Activated naive CD8-positive, alpha-beta T cell treated with anti-CD3 and anti-CD28 coated beads for 36 hours (primary cell): ENCODE results near the gene TMIE. TPM values are rescaled to one million over a fixed set of nuclear protein-coding genes. Genes with fewer than 3 reads are reported as not detected.

ENCODE experiments used
- DNase-seq: peaks from one replicate; pipeline ENCODE4 v3.0.0; 2021
- H3K27ac Mint-ChIP-seq: one replicate; pipeline ENCODE4 v1.8.0; 2022; ENCODE audit warnings: mild to moderate bottlenecking, moderate library complexity, mixed read lengths
- H3K27me3 Mint-ChIP-seq: one replicate; pipeline ENCODE4 v1.8.0; 2022; ENCODE audit warnings: mild to moderate bottlenecking, mixed read lengths
- H3K36me3 Mint-ChIP-seq: one replicate; pipeline ENCODE4 v1.8.0; 2021; ENCODE audit warnings: mild to moderate bottlenecking, mixed read lengths
- H3K4me1 Mint-ChIP-seq: one replicate; pipeline ENCODE4 v1.8.0; 2021; ENCODE audit warnings: mixed read lengths
- H3K4me3 Mint-ChIP-seq: one replicate; pipeline ENCODE4 v1.8.0; 2022; ENCODE audit warnings: mild to moderate bottlenecking, moderate library complexity, mixed read lengths
- H3K9me3 Mint-ChIP-seq: one replicate; pipeline ENCODE4 v1.8.0; 2022; ENCODE audit warnings: mixed read lengths
- total RNA-seq, 2 experiments: library from RNA; stranded (reverse); gene quantifications; one replicate each; pipeline ENCODE4 v1.2.3, GENCODE V29; 2021

The TMIE gene
- total RNA-seq, 2 experiments from 2014 or later: 0.41 to 0.42 TPM

DNA sequence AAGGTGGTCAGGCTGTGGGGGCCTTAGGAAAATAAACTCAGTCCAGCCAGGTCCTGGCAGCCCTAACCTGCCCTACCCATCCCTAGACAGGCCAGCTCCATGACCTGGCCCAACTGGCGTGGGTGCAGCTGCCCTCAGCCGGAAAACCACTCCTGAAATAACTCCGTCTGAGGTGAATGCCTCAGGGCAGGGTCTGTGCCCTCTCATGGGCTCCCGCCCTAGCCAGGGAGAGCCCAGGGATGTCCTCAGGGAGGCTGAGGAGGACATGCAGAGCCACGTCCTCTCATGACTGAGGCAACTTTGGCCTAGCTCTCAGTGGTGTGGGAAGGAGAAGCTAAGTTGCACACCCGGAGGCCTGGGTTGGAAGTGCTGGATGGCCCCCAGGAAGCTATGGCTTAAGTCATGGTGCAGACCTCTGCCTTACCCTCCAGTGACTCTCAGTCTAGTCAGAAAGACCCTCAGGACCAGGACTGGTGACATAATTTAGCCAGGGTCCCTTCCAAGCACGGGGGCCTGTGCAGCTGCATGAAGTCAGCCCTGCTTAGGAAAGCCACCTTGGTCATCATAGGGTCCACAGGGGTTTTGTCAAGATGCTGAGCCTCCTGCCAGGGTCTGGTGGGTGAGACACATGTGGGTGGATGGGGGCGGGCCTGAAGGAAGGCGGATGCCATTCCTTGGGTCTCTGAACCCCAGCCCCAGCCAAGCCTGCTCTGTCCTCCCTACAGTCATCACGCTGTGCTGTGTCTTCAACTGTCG is 7.4 kb downstream of the TMIE start:
- no peak for DNase-seq
- Mint-ChIP-seq H3K4me3 (no peak overlapping the region), H3K4me1 (no peaks in the 10 kb centered on the region), H3K36me3 (no peaks in the 10 kb centered on the region), H3K27ac (no peak overlapping the region), H3K9me3 (no peaks in the 10 kb centered on the region), H3K27me3 (no peaks in the 10 kb centered on the region)

- H3K27me3 Mint-ChIP-seq: no peaks in the 10 kb centered on the region
- no peaks in the 10 kb centered on the region for H3K9me3 Mint-ChIP-seq
- no peaks in the 10 kb centered on the region for H3K36me3 Mint-ChIP-seq
- H3K4me1 Mint-ChIP-seq: no peaks in the 10 kb centered on the region
- no peak overlapping the region for H3K4me3 Mint-ChIP-seq
- no peak for DNase-seq
- no peak overlapping the region for H3K27ac Mint-ChIP-seq
Observed at GRCh38 chr3:46709157-46709654, 8.0 kb downstream of the TMIE start.

- H3K9me3 Mint-ChIP-seq: no peaks in the 10 kb centered on the region
- no peak for DNase-seq
- no peaks in the 10 kb centered on the region for H3K27me3 Mint-ChIP-seq
- no peaks in the 10 kb centered on the region for H3K4me1 Mint-ChIP-seq
- H3K27ac Mint-ChIP-seq: no peak overlapping the region
- no peaks in the 10 kb centered on the region for H3K36me3 Mint-ChIP-seq
- no peak overlapping the region for H3K4me3 Mint-ChIP-seq
Observed at GRCh38 chr3:46709721-46710120, 8.5 kb downstream of the TMIE start.

DNA sequence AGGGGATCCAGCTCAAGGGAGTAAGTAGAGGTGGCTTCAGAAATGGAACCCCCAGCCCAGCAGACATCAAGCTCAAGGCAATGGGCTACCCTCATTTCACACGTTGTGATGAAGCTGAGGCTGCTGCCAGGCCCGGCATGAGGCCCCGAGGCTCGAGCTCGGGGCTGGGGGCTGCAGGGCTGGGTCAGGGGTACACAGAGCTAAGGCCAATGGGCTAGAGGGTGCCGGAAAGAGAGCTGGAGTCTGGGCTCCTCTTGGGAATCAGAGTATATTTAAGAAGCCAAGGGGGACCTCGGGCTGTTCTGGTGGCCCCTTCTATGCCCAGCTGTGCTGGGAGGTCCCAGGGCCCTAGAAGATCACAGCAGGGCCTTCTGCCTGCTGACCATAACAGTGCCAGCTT is 9.0 kb downstream of the TMIE start:
- no peak for DNase-seq
- no peaks in the 10 kb centered on the region for H3K4me1 Mint-ChIP-seq
- no peak overlapping the region for H3K27ac Mint-ChIP-seq
- H3K27me3 Mint-ChIP-seq: no peaks in the 10 kb centered on the region
- H3K9me3 Mint-ChIP-seq: no peaks in the 10 kb centered on the region
- no peaks in the 10 kb centered on the region for H3K36me3 Mint-ChIP-seq
- no peak overlapping the region for H3K4me3 Mint-ChIP-seq

DNA sequence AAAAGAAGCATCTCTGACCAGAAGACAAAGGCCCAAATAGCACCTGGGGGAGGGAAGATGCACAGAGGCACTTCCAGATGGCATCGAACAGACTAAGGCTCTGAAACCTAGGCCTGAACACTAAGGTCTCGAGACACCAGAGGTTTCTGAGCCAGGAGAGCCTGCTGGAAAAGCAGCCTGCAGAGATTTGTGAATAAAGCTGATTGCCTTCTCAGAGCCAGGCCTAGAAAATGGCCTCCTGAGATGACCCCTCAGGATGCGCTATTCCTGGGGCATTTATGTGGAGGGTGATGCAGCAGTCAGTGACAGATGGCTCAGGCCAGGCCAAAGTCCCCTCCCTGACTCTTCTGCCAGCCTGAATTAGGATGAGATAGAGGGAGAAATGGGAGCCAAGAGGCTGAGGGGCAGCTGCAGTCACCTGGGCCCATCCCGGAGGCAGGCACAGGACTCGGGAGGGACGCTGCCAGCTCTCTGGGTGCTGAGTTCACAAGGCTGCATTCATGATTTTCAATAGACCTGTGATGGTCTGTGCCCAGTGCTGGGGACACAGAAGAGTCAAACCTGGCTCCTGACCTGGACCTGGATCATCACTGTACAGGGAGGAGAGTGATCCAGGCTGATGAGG is 9.6 kb downstream of the TMIE start:
- Mint-ChIP-seq H3K36me3 (no peaks in the 10 kb centered on the region), H3K9me3 (no peaks in the 10 kb centered on the region), H3K4me1 (no peaks in the 10 kb centered on the region), H3K27me3 (no peaks in the 10 kb centered on the region), H3K27ac (no peak overlapping the region), H3K4me3 (no peak overlapping the region)
- no peak for DNase-seq

- Mint-ChIP-seq H3K4me1 (no peaks in the 10 kb centered on the region), H3K4me3 (no peak overlapping the region), H3K9me3 (no peaks in the 10 kb centered on the region), H3K27ac (no peak overlapping the region), H3K36me3 (no peaks in the 10 kb centered on the region), H3K27me3 (no peaks in the 10 kb centered on the region)
- no peak for DNase-seq
Observed at GRCh38 chr3:46711305-46711704, 10.1 kb downstream of the TMIE start.

DNA sequence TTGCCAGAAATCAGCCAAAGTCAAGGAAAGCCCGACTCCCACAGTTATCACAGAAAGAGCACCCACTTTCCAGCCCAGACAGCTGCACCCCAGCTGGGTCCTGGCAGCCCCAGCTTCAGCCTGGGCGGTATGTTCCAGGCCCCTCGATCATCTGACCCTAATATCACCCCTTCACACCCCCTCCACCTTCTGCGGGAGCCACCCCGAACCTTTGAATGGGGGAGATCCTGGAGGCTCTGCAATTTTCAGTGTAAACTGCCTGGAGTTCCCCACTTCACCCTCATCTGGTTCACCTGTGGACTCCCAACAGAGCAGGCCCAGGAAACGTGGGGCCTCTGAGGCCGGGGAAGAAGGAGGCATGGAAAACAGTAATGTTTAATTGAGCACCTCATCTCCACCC is 10.6 kb downstream of the TMIE start:
- no peak for DNase-seq
- Mint-ChIP-seq H3K4me3 (no peak overlapping the region), H3K36me3 (no peaks in the 10 kb centered on the region), H3K27ac (no peak overlapping the region), H3K4me1 (no peaks in the 10 kb centered on the region), H3K27me3 (no peaks in the 10 kb centered on the region), H3K9me3 (no peaks in the 10 kb centered on the region)

DNA sequence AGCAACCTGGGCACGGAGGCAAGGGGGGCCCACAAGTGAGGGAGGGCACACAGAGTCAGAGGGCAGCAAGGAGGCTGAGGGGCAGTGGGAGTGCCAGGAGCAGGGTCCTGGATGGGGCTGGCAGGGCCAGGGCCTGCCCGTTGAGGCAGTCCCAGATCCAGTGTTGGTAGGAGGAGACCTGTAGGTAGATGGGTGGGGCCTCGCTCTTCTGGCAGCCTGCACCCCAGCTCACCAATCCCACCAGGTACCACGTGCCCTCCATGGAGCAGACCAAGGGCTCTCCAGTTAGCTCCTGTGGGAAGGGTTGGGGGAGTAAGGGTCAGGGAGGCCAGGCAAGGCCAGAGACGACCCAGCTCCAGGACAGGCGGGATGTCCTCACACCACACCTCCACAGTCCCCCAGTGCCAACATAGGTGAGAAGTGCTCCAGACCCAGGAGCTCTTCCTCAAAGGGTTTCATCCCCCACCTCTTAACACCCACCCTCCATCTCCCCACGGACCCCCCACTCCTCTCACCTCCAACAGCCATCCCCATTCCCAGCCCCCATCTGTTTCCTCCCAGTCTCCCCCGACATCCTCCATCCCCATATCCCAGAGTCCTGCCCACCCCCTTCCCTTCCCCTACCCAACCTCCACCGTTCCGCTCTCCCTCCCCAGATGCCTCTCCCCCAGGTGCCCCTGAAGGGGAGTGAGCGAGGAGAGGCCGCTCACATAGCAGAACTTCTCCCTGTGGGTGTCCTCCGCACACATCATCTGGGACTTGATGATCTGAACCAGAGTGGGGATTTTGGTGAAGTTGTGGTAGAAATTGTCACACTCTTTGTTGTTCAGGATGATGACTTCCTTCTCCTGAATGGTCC is 11.2 kb downstream of the TMIE start:
- Mint-ChIP-seq H3K27me3 (no peaks in the 10 kb centered on the region), H3K27ac (no peak overlapping the region), H3K9me3 (no peaks in the 10 kb centered on the region), H3K36me3 (no peaks in the 10 kb centered on the region), H3K4me3 (no peak overlapping the region), H3K4me1 (no peaks in the 10 kb centered on the region)
- DNase-seq: no peak

DNA sequence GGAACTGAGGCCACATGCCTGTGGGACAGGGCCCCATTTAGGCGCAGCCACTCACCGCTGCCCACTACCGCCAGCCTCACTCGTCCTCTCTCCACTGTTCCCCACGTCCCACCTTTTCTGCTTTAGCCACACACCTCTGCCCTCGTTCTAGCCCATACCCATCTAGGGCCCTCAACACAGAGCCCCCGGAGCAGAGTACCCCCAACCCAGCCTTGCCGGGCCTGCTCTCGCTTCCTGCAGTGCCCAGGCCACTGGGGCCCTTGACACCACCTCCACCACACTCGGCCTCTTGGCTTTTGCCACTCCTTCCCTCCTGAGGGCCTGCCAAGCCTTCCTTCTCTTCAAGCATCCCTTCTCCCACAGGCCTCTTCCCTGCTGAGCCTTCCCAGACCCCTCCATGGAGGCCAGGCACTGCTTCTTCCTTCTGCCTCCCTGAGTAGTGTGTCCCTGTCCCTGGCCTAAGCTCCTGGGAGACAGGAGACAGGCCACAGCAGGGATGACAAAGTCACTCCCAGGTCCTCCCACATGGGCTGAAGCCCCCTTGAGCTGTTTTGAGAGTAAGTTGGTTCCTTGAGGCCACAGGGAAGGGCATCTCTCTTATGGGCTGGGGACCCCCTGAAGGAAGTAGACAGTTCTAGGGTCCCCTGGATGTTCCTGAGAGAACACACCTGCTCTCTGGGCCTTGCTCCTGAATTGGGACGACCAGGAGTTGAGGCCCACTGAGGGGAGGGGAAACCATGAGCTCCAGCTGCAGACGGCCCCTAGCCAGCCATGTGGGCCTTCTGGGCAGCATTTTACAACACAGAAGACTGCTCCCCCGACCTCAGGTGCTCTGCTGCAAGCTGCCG is 12.1 kb downstream of the TMIE start:
- H3K36me3 Mint-ChIP-seq: no peaks in the 10 kb centered on the region
- H3K4me1 Mint-ChIP-seq: peaks cover 2% of the 10 kb centered on the region
- DNase-seq: no peak
- no peak overlapping the region for H3K4me3 Mint-ChIP-seq
- H3K27me3 Mint-ChIP-seq: peaks cover 5% of the 10 kb centered on the region
- no peak overlapping the region for H3K27ac Mint-ChIP-seq
- no peaks in the 10 kb centered on the region for H3K9me3 Mint-ChIP-seq

DNA sequence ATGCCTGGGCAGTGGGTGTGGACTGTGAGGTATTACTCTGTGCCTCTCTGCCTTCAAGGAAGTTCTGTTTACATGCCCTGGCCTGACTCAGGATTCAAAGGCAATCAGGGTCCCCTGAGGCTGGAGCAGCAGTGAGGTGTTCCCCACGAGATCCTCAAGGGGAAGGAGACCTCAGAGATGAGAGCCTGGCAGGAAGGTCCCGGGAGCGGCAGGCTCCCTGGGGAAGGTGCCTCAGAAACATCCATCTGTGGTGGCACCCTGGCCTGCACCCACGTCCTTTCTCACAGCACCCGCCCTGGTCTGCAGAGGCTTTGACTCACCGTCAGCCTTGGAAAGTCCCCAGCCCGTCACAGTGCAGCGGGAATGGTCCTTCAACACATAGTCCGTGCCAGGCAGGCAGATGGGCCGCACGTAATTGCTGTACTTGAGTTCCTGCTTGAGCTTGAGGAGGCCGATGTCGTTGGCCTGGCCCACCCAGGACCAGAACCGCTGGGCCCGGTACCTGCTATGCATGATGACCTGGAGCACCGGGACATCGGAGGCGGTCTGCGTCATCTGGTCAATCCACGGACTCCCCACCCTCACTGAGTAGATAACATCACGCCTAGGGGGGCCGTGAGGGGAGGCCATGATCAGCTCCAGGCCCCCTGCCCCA is 12.8 kb downstream of the TMIE start:
- Mint-ChIP-seq H3K4me3 (no peak overlapping the region), H3K4me1 (peaks cover 2% of the 10 kb centered on the region), H3K27ac (no peak overlapping the region), H3K36me3 (no peaks in the 10 kb centered on the region), H3K9me3 (no peaks in the 10 kb centered on the region), H3K27me3 (peaks cover 7% of the 10 kb centered on the region)
- DNase-seq: no peak

DNA sequence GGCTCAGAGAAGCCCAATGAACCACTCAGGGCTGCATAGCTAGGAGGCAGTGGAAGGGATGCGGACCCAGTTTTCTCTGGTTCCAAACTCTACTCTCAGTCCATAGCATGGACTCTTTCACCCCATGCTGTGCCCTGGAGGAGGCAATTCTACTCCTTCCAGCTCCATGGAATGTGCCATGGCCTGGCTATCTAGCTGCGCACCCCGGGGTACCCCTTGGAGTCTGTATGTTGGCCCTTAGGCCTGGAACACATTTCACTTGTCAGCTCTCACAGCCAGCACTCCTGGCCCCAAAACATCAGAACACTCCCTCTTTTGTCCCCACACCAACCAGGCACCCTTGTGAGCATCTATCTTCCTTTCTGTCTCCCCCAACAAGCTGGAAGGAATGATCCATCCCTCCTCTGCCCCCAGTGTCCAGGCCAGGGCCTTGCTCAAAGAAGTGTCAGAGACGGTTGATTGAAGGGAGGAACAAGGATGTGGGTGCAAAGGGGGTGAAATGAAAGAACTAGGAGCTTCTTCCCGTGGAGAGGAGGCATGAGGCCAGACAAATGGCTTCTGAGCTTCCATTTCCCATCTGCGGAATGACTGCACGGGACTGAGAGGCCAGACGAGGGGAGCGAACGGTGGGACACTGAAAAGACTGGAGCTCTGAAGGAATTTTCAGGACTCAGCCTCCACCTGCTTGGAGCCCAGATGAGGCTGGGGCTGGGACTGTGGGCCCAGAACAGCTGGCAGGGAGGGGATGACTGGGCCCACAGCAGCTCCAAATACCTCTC is 13.7 kb downstream of the TMIE start:
- Mint-ChIP-seq H3K4me1 (peaks cover 2% of the 10 kb centered on the region), H3K36me3 (no peaks in the 10 kb centered on the region), H3K9me3 (no peaks in the 10 kb centered on the region), H3K27me3 (peaks cover 7% of the 10 kb centered on the region), H3K27ac (no peak overlapping the region), H3K4me3 (no peak overlapping the region)
- no peak for DNase-seq

DNA sequence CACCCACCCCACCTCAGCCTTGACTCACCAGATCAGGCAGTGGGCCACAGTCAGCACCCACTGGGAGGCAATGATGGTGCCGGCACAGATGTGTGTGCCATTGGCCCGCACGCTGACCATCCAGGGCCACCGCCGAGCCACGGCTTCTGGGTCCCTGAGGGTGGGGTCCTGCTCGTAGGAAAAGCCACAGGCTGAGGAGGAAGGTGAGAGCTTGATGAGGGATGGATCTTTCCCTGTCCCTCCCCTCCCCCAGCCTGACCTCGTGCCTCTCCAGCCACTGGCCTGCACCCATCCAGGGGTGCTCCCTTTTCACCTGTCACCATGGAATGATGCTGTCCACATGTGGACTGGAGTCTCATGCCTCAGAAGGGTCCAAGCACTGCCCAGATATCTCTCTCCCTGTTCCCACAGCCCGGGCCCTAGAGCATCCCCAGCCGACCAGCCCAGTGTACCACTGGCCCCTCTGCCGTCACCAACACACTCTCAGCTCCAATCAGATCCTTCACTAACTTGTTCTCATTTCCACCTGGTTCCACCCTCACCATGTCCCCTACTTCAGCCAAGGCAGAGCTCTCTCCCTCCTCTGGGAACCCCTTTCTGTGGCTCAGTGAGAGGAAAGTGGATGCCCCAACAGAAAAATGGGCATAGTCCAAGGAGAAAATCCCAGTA is 14.4 kb downstream of the TMIE start:
- Mint-ChIP-seq H3K27me3 (peaks cover 7% of the 10 kb centered on the region), H3K9me3 (no peaks in the 10 kb centered on the region), H3K4me3 (no peak overlapping the region), H3K4me1 (peaks cover 2% of the 10 kb centered on the region), H3K27ac (no peak overlapping the region), H3K36me3 (no peaks in the 10 kb centered on the region)
- DNase-seq: no peak
